Neural cell (in vitro differentiated cells): ENCODE measurements around the gene B4GALT2. TPM values are rescaled to one million over a fixed set of nuclear protein-coding genes. Genes with fewer than 3 reads are reported as not detected.

Experiments
- H2AFZ ChIP-seq: fragments of 200-600, 300-800 bp; sonication (generic), shearing (Covaris generic); 2 replicates; pipeline ENCODE4 v1.6.0; 2014; ENCODE audit warnings: low read depth, mild to moderate bottlenecking, antibody characterized with exemption, low read length, moderate library complexity
- H3F3A ChIP-seq: fragments of 200-600 bp; shearing (Covaris generic); 2 replicates; pipeline ENCODE4 v1.6.1; 2016; ENCODE audit warnings: mild to moderate bottlenecking, moderate library complexity, mixed read lengths, antibody characterized with exemption, low read length; ENCODE audit not compliant: insufficient read depth, poor library complexity, severe bottlenecking
- H3K27ac ChIP-seq: fragments of 200-600, 300-800 bp; sonication (generic), shearing (Covaris generic); 2 replicates; pipeline ENCODE4 v1.5.1; 2014; ENCODE audit warnings: mild to moderate bottlenecking, low read length, moderate library complexity
- H3K27me3 ChIP-seq: fragments of 300-800, 200-600 bp; sonication (generic), shearing (Covaris generic); 2 replicates; pipeline ENCODE4 v1.6.0; 2014; ENCODE audit warnings: mild to moderate bottlenecking, low read depth, low read length, moderate library complexity; ENCODE audit not compliant: insufficient read depth
- H3K36me3 ChIP-seq: fragments of 300-800, 200-600 bp; sonication (generic), shearing (Covaris generic); 2 replicates; pipeline ENCODE4 v1.5.1; 2014; ENCODE audit warnings: mild to moderate bottlenecking, antibody characterized with exemption, low read length, moderate library complexity; ENCODE audit not compliant: insufficient read depth
- H3K4me2 ChIP-seq: fragments of 300-800, 200-600 bp; sonication (generic), shearing (Covaris generic); 2 replicates; pipeline ENCODE4 v1.6.0; 2014; ENCODE audit warnings: mild to moderate bottlenecking, low read length
- H3K4me3 ChIP-seq: fragments of 300-800, 200-600 bp; sonication (generic), shearing (Covaris generic); 2 replicates; pipeline ENCODE4 v1.5.1; 2014; ENCODE audit warnings: mild to moderate bottlenecking, low read length, moderate library complexity
- H3K79me2 ChIP-seq: fragments of 200-600 bp; shearing (Covaris generic); replicated peaks from 2 replicates; pipeline ENCODE4 v1.6.0; 2014; ENCODE audit warnings: mild to moderate bottlenecking, low read length, moderate library complexity; ENCODE audit not compliant: insufficient read depth
- H3K9ac ChIP-seq: fragments of 300-800, 200-600 bp; sonication (generic), shearing (Covaris generic); 2 replicates; pipeline ENCODE4 v1.6.1; 2016; ENCODE audit warnings: mild to moderate bottlenecking, low read length, mixed read lengths
- H3K9me2 ChIP-seq: fragments of 200-600 bp; shearing (Covaris generic); 2 replicates; pipeline ENCODE4 v1.6.1; 2016; ENCODE audit warnings: mild to moderate bottlenecking, low read length, mixed read lengths; ENCODE audit not compliant: insufficient read depth
- H3K9me3 ChIP-seq: fragments of 200-600, 300-800 bp; sonication (generic), shearing (Covaris generic); 2 replicates; pipeline ENCODE4 v1.6.1; 2016; ENCODE audit warnings: mild to moderate bottlenecking, mixed run types, low read length, moderate library complexity, mixed read lengths
- H4K20me1 ChIP-seq: fragments of 200-600 bp; shearing (Covaris generic); 2 replicates; pipeline ENCODE4 v1.6.1; 2016; ENCODE audit warnings: mild to moderate bottlenecking, mixed run types; ENCODE audit not compliant: insufficient read depth
- EP300 ChIP-seq: fragments of 450-650 bp; conservative IDR thresholded peaks from 2 replicates; pipeline ENCODE4 v1.6.1; 2014; ENCODE audit warnings: antibody characterized with exemption, mild to moderate bottlenecking, moderate library complexity; ENCODE audit not compliant: poor library complexity, severe bottlenecking
- EZH2 ChIP-seq: fragments of 200-600, 300-800 bp; shearing (Covaris generic), sonication (generic); IDR thresholded peaks from 2 replicates; pipeline ENCODE4 v1.6.1; 2014; ENCODE audit warnings: antibody characterized with exemption, low read length, borderline replicate concordance, mild to moderate bottlenecking; ENCODE audit not compliant: insufficient read depth, poor library complexity, severe bottlenecking
- MXI1 ChIP-seq: fragments of 450-650 bp; conservative IDR thresholded peaks from 2 replicates; pipeline ENCODE4 v1.6.1; 2014; ENCODE audit warnings: antibody characterized with exemption, mild to moderate bottlenecking; ENCODE audit not compliant: poor library complexity, severe bottlenecking
- POLR2AphosphoS5 ChIP-seq: IDR thresholded peaks from 2 replicates; pipeline ENCODE4 v1.6.1; 2012
- RAD21 ChIP-seq: fragments of 450-650 bp; conservative IDR thresholded peaks from 2 replicates; pipeline ENCODE4 v1.6.1; 2014; ENCODE audit warnings: antibody characterized with exemption, mild to moderate bottlenecking, moderate library complexity
- SMC3 ChIP-seq: fragments of 450-650 bp; conservative IDR thresholded peaks from 2 replicates; pipeline ENCODE4 v1.6.1; 2014; ENCODE audit warnings: antibody characterized with exemption, mild to moderate bottlenecking, moderate library complexity; ENCODE audit not compliant: poor library complexity
- TAF1 ChIP-seq: IDR thresholded peaks from 2 replicates; pipeline ENCODE4 v1.6.1; 2012; ENCODE audit warnings: low read depth
- polyA plus RNA-seq: library from polyadenylated mRNA; depleted of rRNA; stranded (reverse); fragments of >200 nt; gene quantifications from 2 replicates; pipeline ENCODE4 v1.2.3, GENCODE V29; 2014
- TF ChIP-seq, protein P1 (sequence below): fragments of 450-650 bp; IDR thresholded peaks from 2 replicates; pipeline ENCODE4 v1.5.1; 2014; ENCODE audit warnings: antibody characterized with exemption, mild to moderate bottlenecking, moderate library complexity; ENCODE audit not compliant: poor library complexity, severe bottlenecking
- TF ChIP-seq, protein P2 (sequence below): IDR thresholded peaks from 2 replicates; pipeline ENCODE4 v1.6.1; 2012; ENCODE audit warnings: borderline replicate concordance

The B4GALT2 gene
- polyA plus RNA-seq, 1 donor from 2014 or later, result 129 TPM

DNA sequence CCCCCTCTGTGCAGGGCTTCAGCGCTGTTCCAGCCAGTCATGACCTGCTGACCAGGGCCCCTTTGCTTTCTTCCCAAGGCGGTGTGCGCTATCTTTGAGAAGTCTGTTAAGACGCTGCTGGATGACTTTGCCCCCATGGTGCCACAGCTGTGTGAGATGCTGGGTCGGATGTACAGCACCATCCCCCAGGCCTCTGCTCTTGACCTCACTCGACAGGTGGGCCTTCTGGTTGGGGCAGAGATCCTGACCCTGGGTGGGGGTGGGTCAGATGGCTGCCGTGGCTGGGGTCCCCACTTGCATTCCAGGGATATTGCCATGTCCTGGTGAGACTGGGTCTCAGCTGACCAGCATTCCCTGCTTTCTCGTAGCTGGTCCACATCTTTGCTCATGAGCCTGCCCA is 18.2 kb upstream of the B4GALT2 start:
- H3K9me2 ChIP-seq, result no peaks in the 10 kb centered on the region
- H3K4me2 ChIP-seq, result no peak overlapping the region
- H2AFZ ChIP-seq, result no peak overlapping the region
- H3K9ac ChIP-seq, result no peak overlapping the region
- no peaks in the 10 kb centered on the region for H3F3A ChIP-seq
- H3K4me3 ChIP-seq, result no peak overlapping the region
- H3K9me3 ChIP-seq, result no peaks in the 10 kb centered on the region
- no peak overlapping the region for H3K27ac ChIP-seq
- H4K20me1 ChIP-seq, result no peaks in the 10 kb centered on the region
- H3K27me3 ChIP-seq, result no peaks in the 10 kb centered on the region
- no peak for TF ChIP-seq SMC3
- TF ChIP-seq EZH2, result no peak
- TF ChIP-seq POLR2AphosphoS5, result no peak
- no peak for TF ChIP-seq RAD21
- TF ChIP-seq, protein P1, sequence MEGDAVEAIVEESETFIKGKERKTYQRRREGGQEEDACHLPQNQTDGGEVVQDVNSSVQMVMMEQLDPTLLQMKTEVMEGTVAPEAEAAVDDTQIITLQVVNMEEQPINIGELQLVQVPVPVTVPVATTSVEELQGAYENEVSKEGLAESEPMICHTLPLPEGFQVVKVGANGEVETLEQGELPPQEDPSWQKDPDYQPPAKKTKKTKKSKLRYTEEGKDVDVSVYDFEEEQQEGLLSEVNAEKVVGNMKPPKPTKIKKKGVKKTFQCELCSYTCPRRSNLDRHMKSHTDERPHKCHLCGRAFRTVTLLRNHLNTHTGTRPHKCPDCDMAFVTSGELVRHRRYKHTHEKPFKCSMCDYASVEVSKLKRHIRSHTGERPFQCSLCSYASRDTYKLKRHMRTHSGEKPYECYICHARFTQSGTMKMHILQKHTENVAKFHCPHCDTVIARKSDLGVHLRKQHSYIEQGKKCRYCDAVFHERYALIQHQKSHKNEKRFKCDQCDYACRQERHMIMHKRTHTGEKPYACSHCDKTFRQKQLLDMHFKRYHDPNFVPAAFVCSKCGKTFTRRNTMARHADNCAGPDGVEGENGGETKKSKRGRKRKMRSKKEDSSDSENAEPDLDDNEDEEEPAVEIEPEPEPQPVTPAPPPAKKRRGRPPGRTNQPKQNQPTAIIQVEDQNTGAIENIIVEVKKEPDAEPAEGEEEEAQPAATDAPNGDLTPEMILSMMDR, result no peak
- TF ChIP-seq TAF1, result no peak
- TF ChIP-seq, protein P2, sequence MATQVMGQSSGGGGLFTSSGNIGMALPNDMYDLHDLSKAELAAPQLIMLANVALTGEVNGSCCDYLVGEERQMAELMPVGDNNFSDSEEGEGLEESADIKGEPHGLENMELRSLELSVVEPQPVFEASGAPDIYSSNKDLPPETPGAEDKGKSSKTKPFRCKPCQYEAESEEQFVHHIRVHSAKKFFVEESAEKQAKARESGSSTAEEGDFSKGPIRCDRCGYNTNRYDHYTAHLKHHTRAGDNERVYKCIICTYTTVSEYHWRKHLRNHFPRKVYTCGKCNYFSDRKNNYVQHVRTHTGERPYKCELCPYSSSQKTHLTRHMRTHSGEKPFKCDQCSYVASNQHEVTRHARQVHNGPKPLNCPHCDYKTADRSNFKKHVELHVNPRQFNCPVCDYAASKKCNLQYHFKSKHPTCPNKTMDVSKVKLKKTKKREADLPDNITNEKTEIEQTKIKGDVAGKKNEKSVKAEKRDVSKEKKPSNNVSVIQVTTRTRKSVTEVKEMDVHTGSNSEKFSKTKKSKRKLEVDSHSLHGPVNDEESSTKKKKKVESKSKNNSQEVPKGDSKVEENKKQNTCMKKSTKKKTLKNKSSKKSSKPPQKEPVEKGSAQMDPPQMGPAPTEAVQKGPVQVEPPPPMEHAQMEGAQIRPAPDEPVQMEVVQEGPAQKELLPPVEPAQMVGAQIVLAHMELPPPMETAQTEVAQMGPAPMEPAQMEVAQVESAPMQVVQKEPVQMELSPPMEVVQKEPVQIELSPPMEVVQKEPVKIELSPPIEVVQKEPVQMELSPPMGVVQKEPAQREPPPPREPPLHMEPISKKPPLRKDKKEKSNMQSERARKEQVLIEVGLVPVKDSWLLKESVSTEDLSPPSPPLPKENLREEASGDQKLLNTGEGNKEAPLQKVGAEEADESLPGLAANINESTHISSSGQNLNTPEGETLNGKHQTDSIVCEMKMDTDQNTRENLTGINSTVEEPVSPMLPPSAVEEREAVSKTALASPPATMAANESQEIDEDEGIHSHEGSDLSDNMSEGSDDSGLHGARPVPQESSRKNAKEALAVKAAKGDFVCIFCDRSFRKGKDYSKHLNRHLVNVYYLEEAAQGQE, result no peak
- no peak for TF ChIP-seq MXI1
- no peak for TF ChIP-seq EP300
- H3K36me3 ChIP-seq, result peaks cover 37% of the 10 kb centered on the region
- H3K79me2 ChIP-seq, result peaks cover under 1% of the 10 kb centered on the region

DNA sequence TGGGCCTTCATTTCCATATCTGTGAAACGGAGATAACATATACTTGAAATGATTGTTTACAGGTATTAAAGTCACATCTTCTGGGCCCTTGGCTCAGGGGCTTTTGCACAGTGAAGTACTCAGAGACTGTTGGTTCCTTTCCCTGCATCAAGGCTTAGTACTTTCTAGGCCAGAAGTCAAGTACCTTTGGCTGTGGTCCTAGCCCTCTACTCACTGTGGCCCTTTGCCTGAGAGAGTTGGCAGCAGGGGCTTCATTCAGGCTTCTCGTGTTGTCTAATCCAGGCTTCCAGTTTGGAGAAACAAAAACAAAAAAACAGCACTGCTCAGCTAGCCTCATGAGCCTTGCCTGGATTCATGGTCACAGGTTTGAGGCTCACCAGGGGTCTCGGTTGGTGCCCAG is 17.3 kb upstream of the B4GALT2 start:
- Histone ChIP-seq H3K79me2 (no peaks in the 10 kb centered on the region), H3K9me2 (no peaks in the 10 kb centered on the region), H3F3A (no peaks in the 10 kb centered on the region), H3K27me3 (no peaks in the 10 kb centered on the region), H4K20me1 (no peaks in the 10 kb centered on the region), H3K27ac (no peak overlapping the region), H3K36me3 (peaks cover 37% of the 10 kb centered on the region), H3K4me3 (no peak overlapping the region), H3K4me2 (no peak overlapping the region), H2AFZ (no peak overlapping the region), H3K9me3 (no peaks in the 10 kb centered on the region), H3K9ac (no peak overlapping the region)
- TF ChIP-seq, protein P1, result no peak
- TF ChIP-seq RAD21 (no peak), MXI1 (no peak), TAF1 (no peak), POLR2AphosphoS5 (no peak), SMC3 (no peak), EZH2 (no peak), EP300 (no peak)
- TF ChIP-seq, protein P2, result no peak
